Measurements from ENCODE around the gene TNIK. TPM values are rescaled to one million over a fixed set of nuclear protein-coding genes. Genes with fewer than 3 reads are reported as not detected.
A peak's percentile ranks its signal among the peaks of the same experiment; 100 is the strongest.

Gene TNIK
- total and polyA plus RNA-seq, 10 donors = 0.85 to 34.5 (median 14.1) TPM

GRCh38 chr3:171311784-171312183 lies 148.4 kb downstream of the TNIK start:
- intact Hi-C loops (cut with DNase I; ENCODE audit: low total_unique reads) = no loop called here
- peak overlapping the region in 1 of 8 donors; percentile 25 for H3K4me3 ChIP-seq
- WGBS, 5 donors = 21 to 36% (median 23%) methylated on average over 6 of the region's 6 CpGs
- peaks cover 0 to 8% (median 2%) of the 10 kb centered on the region in 8 donors for H3K9me3 ChIP-seq
- no peaks in the 10 kb centered on the region for H3K27me3 ChIP-seq (replicated peaks in 1 of 7)
- DNase-seq = no peak
- peaks cover 0 to 6% (median 0%) of the 10 kb centered on the region in 6 donors for H3K4me1 ChIP-seq
- H3K27ac ChIP-seq = no peak overlapping the region
- no peaks in the 10 kb centered on the region for H3K36me3 ChIP-seq
- TF ChIP-seq POLR2A (IDR thresholded peaks at IDR 0.05) (no peak), POLR2AphosphoS5 (IDR thresholded peaks at IDR 0.05) (no peak)
- TF ChIP-seq, protein P1, sequence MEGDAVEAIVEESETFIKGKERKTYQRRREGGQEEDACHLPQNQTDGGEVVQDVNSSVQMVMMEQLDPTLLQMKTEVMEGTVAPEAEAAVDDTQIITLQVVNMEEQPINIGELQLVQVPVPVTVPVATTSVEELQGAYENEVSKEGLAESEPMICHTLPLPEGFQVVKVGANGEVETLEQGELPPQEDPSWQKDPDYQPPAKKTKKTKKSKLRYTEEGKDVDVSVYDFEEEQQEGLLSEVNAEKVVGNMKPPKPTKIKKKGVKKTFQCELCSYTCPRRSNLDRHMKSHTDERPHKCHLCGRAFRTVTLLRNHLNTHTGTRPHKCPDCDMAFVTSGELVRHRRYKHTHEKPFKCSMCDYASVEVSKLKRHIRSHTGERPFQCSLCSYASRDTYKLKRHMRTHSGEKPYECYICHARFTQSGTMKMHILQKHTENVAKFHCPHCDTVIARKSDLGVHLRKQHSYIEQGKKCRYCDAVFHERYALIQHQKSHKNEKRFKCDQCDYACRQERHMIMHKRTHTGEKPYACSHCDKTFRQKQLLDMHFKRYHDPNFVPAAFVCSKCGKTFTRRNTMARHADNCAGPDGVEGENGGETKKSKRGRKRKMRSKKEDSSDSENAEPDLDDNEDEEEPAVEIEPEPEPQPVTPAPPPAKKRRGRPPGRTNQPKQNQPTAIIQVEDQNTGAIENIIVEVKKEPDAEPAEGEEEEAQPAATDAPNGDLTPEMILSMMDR (IDR thresholded peaks at IDR 0.05 in 8 of 11, conservative IDR thresholded peaks at IDR 0.05 in 3 of 11) = no peak

DNA sequence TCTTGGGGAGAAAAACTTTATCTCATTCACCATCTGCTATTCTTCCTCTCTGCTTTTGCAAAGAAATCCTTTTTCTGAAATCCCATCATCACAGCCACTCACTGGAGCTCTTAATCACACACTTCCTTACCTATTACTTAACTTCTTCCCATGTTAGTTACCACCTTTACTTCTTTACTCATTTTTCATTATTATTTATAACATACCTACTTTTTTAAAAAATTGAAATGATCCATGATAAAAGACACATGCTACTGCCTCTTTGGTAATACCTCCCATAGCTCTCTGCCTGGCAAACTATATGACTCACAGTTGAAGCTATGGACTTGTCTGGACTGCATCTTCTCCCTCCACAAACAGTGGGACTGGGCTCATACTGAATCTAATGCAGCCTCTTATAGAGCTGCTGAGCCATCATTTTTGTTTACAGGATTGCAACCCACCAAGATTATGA lies 150.3 kb downstream of the TNIK start:
- intact Hi-C loops (cut with DNase I; ENCODE audit: low total_unique reads) = no loop called here
- no peak overlapping the region for H3K27ac ChIP-seq
- no peaks in the 10 kb centered on the region for H3K36me3 ChIP-seq
- no peak overlapping the region for H3K4me3 ChIP-seq
- H3K4me1 ChIP-seq = peaks cover 0 to 6% (median 0%) of the 10 kb centered on the region in 6 donors
- peaks cover 0 to 8% (median 2%) of the 10 kb centered on the region in 8 donors for H3K9me3 ChIP-seq
- no peak for DNase-seq
- TF ChIP-seq POLR2AphosphoS5 (IDR thresholded peaks at IDR 0.05) (no peak), POLR2A (IDR thresholded peaks at IDR 0.05) (no peak)
- TF ChIP-seq, protein P1 (IDR thresholded peaks at IDR 0.05 in 8 of 11, conservative IDR thresholded peaks at IDR 0.05 in 3 of 11) = no peak
- no peaks in the 10 kb centered on the region for H3K27me3 ChIP-seq (replicated peaks in 1 of 7)

GRCh38 chr3:171307988-171308387 lies 152.2 kb downstream of the TNIK start:
- DNase-seq = no peak
- Histone ChIP-seq H3K27me3 (replicated peaks in 1 of 7) (no peaks in the 10 kb centered on the region), H3K4me3 (no peak overlapping the region), H3K4me1 (peaks cover 0 to 6% (median 0%) of the 10 kb centered on the region in 6 donors), H3K27ac (no peak overlapping the region), H3K36me3 (no peaks in the 10 kb centered on the region), H3K9me3 (peaks cover 0 to 8% (median 2%) of the 10 kb centered on the region in 8 donors)
- WGBS, 5 donors = 89 to 97% (median 95%) methylated on average over 2 of the region's 2 CpGs
- TF ChIP-seq POLR2AphosphoS5 (IDR thresholded peaks at IDR 0.05) (no peak), POLR2A (IDR thresholded peaks at IDR 0.05) (no peak)
- TF ChIP-seq, protein P1 (IDR thresholded peaks at IDR 0.05 in 8 of 11, conservative IDR thresholded peaks at IDR 0.05 in 3 of 11) = no peak
- intact Hi-C loops (cut with DNase I; ENCODE audit: low total_unique reads) = no loop called here

DNA sequence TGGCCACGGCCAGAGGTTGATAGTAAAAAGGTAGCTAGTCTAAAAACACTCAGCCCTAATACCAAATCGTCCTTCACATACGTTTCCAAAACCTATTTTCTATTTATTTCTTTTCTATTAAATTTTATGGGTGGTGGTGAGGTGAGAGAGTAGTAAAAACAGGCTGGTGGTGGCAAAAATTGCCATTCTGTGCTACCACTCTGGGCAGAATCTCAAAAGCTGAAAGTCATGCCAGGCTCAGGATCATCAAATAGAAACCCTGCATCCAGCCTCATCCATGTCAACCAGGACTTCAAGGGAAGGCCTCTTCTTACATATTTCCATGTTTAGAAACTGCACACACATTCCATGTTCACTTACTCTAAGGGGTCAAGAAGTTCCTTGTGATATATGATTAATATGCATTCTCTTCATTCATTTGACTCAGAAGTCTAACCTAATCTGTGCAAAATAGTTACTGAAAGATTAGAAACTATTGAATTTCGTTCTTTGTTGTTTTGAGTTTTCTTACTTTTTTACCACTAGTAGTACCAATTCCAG lies 153.1 kb downstream of the TNIK start:
- Histone ChIP-seq H3K27me3 (replicated peaks in 1 of 7) (no peaks in the 10 kb centered on the region), H3K9me3 (peaks cover 0 to 8% (median 2%) of the 10 kb centered on the region in 8 donors), H3K36me3 (no peaks in the 10 kb centered on the region), H3K4me3 (no peak overlapping the region), H3K4me1 (peaks cover 0 to 6% (median 0%) of the 10 kb centered on the region in 6 donors), H3K27ac (no peak overlapping the region)
- WGBS, 5 donors = 80 to 91% (median 87%) methylated on average over 4 of the region's 4 CpGs
- TF ChIP-seq POLR2AphosphoS5 (IDR thresholded peaks at IDR 0.05) (no peak), POLR2A (IDR thresholded peaks at IDR 0.05) (no peak)
- TF ChIP-seq, protein P1 (IDR thresholded peaks at IDR 0.05 in 8 of 11, conservative IDR thresholded peaks at IDR 0.05 in 3 of 11) = no peak
- intact Hi-C loops (cut with DNase I; ENCODE audit: low total_unique reads) = no loop called here
- no peak for DNase-seq
